GM19240 (cell line): Measurements from ENCODE around the gene MCF2L2.

ENCODE experiments used
- DNase-seq: peaks from one replicate; pipeline ENCODE4 v3.0.0; 2011; ENCODE audit warnings: low spot score; ENCODE audit not compliant: insufficient read length

Gene MCF2L2

GRCh38 chr3:183212096-183212495 is 216.3 kb downstream of the MCF2L2 start:
- no peak for DNase-seq

GRCh38 chr3:183211352-183211751 is 217.1 kb downstream of the MCF2L2 start:
- DNase-seq, result no peak

- DNase-seq, result no peak
These were observed 217.5 kb downstream of the MCF2L2 start for GRCh38 chr3:183210862-183211341.

GRCh38 chr3:183210341-183210740 is 218.1 kb downstream of the MCF2L2 start:
- DNase-seq, result no peak

- no peak for DNase-seq
These were observed 219.6 kb downstream of the MCF2L2 start for GRCh38 chr3:183208800-183209199.

- DNase-seq, result no peak
These were observed 220.2 kb downstream of the MCF2L2 start for GRCh38 chr3:183208260-183208659.

GRCh38 chr3:183203670-183204069 is 224.7 kb downstream of the MCF2L2 start:
- DNase-seq, result no peak

- no peak for DNase-seq
These were observed 226.3 kb downstream of the MCF2L2 start for GRCh38 chr3:183202004-183202722.

- no peak for DNase-seq
These were observed 229.5 kb downstream of the MCF2L2 start for GRCh38 chr3:183198939-183199338.

- no peak for DNase-seq
These were observed 230.7 kb downstream of the MCF2L2 start for GRCh38 chr3:183197734-183198133.

- no peak for DNase-seq
These were observed 233.2 kb downstream of the MCF2L2 start for GRCh38 chr3:183195266-183195665.

GRCh38 chr3:183193762-183194689 is 234.4 kb downstream of the MCF2L2 start:
- no peak for DNase-seq

GRCh38 chr3:183192650-183193300 is 235.6 kb downstream of the MCF2L2 start:
- DNase-seq, result no peak

GRCh38 chr3:183189641-183190040 is 238.8 kb downstream of the MCF2L2 start:
- DNase-seq, result no peak

- no peak for DNase-seq
These were observed 239.4 kb downstream of the MCF2L2 start for GRCh38 chr3:183188895-183189462.

- DNase-seq, result no peak
These were observed 242.7 kb downstream of the MCF2L2 start for GRCh38 chr3:183185696-183186095.

GRCh38 chr3:183182732-183183610 is 245.4 kb downstream of the MCF2L2 start:
- no peak for DNase-seq

- no peak for DNase-seq
These were observed 246.3 kb downstream of the MCF2L2 start for GRCh38 chr3:183182073-183182472.

- no peak for DNase-seq
These were observed 246.8 kb downstream of the MCF2L2 start for GRCh38 chr3:183181606-183182005.

GRCh38 chr3:183180784-183181295 is 247.6 kb downstream of the MCF2L2 start:
- DNase-seq, result no peak
